ENCODE measurements around the gene LUC7L3.

Gene LUC7L3

DNA sequence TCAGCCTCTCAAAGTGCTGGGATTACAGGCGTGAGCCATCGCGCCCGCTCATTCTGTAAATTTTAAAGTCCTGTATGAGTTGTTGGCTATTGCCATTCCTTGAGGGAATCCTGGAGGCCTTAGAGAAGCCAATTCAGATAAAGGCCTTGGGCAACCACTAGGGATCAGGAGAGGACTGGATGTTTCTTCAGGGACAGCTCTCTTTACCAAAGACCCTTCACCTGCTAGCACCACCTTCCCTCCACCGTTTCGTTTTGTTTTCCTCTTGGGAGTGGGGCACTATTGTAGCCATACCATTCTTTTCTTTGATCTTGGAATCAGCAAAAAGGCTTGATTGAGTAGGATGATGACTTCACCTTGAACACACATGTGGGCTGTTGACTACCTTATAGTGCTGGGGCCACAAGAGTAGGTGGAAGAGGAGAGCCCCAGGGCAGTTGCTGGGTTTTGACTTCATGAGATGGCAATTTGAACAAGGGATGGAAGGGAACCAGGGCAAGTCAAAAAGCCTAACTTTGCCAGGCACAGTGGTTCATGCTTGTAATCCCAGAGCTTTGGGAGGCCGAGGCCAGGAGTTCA is 54.9 kb downstream of the LUC7L3 start:
- Histone ChIP-seq H3K27ac (no peak overlapping the region), H3K36me3 (replicated peaks) (no peaks in the 10 kb centered on the region), H3K4me3 (ENCODE audit: low read depth, low read length) (no peak overlapping the region), H3K27me3 (replicated peaks) (no peaks in the 10 kb centered on the region)
- in situ Hi-C loops (cut with HindIII; ENCODE audit: low pct_ligation_motif_present, low sequenced_read_pairs) = no loop called here
- no peak for DNase-seq
- TF ChIP-seq, protein P1, sequence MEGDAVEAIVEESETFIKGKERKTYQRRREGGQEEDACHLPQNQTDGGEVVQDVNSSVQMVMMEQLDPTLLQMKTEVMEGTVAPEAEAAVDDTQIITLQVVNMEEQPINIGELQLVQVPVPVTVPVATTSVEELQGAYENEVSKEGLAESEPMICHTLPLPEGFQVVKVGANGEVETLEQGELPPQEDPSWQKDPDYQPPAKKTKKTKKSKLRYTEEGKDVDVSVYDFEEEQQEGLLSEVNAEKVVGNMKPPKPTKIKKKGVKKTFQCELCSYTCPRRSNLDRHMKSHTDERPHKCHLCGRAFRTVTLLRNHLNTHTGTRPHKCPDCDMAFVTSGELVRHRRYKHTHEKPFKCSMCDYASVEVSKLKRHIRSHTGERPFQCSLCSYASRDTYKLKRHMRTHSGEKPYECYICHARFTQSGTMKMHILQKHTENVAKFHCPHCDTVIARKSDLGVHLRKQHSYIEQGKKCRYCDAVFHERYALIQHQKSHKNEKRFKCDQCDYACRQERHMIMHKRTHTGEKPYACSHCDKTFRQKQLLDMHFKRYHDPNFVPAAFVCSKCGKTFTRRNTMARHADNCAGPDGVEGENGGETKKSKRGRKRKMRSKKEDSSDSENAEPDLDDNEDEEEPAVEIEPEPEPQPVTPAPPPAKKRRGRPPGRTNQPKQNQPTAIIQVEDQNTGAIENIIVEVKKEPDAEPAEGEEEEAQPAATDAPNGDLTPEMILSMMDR (IDR thresholded peaks at IDR 0.05; ENCODE audit: low read depth, low read length, missing control alignments) = no peak

DNA sequence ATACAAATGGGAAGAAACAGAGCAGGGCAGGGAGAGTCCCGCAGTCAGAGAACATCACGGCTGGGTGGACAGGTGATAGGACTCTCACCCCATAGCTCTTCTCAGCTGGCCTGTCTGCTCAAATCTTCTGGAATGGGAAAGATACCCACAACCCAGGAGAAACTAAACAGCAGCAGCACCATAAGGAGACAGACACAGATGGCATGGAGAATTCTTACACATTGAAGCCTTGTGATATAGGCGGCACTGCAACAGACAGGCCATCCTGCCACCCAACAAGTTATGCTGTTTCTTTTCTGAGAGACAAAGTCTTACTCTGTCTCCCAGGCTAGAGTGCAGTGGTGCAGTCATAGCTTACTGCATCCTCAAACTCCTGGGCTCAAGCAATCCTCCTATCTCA is 56.5 kb downstream of the LUC7L3 start:
- no peak overlapping the region for H3K4me3 ChIP-seq (ENCODE audit: low read depth, low read length)
- H3K27me3 ChIP-seq (replicated peaks) = no peaks in the 10 kb centered on the region
- no peak overlapping the region for H3K27ac ChIP-seq
- TF ChIP-seq, protein P1 (IDR thresholded peaks at IDR 0.05; ENCODE audit: low read depth, low read length, missing control alignments) = no peak
- in situ Hi-C loops (cut with HindIII; ENCODE audit: low pct_ligation_motif_present, low sequenced_read_pairs) = no loop called here
- no peak for DNase-seq
- H3K36me3 ChIP-seq (replicated peaks) = no peaks in the 10 kb centered on the region

DNA sequence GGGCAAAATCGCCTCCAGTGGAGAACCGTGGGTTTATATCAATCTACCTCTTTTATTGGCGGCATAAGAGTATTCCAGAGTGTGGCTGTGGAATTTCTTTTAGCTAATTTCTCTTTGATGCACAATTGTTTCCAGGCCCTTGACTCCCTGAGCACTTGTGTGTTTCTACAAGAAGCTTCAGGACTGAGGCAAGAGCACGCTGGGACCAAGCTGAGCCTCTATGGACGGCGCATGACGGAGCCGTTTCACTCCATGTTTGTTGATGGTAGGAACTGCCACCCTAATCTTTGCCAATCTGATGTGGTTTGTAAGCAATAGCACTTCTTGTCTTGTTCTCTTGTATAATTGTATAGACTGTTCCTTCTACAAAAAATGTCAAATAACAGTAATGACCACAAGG is 59.1 kb downstream of the LUC7L3 start:
- H3K27me3 ChIP-seq (replicated peaks) = no peaks in the 10 kb centered on the region
- DNase-seq = no peak
- H3K36me3 ChIP-seq (replicated peaks) = no peaks in the 10 kb centered on the region
- TF ChIP-seq, protein P1 (IDR thresholded peaks at IDR 0.05; ENCODE audit: low read depth, low read length, missing control alignments) = no peak
- H3K27ac ChIP-seq = no peak overlapping the region
- H3K4me3 ChIP-seq (ENCODE audit: low read depth, low read length) = no peak overlapping the region
- in situ Hi-C loops (cut with HindIII; ENCODE audit: low pct_ligation_motif_present, low sequenced_read_pairs) = no loop called here

DNA sequence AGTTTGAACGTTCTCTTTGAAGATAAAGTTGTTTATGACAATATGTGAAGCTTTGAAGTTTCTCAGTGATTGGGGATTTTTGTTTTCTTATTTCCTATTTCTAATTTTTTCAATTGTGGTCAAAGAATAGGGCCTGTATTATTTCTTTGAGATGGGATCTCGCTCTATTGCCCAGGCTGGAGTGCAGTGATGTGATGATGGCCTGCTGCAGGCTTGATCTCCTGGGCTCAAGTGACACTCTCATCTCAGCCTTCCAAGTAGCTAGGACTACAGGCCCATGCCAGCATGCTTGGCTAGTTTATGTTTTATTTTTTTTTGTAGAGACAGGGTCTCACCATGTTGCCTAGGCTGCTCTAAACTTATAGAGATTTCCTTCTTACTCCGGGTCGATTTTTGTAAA is 59.6 kb downstream of the LUC7L3 start:
- DNase-seq = no peak
- no peaks in the 10 kb centered on the region for H3K36me3 ChIP-seq (replicated peaks)
- TF ChIP-seq, protein P1 (IDR thresholded peaks at IDR 0.05; ENCODE audit: low read depth, low read length, missing control alignments) = no peak
- H3K27me3 ChIP-seq (replicated peaks) = no peaks in the 10 kb centered on the region
- in situ Hi-C loops (cut with HindIII; ENCODE audit: low pct_ligation_motif_present, low sequenced_read_pairs) = no loop called here
- no peak overlapping the region for H3K27ac ChIP-seq
- H3K4me3 ChIP-seq (ENCODE audit: low read depth, low read length) = no peak overlapping the region

DNA sequence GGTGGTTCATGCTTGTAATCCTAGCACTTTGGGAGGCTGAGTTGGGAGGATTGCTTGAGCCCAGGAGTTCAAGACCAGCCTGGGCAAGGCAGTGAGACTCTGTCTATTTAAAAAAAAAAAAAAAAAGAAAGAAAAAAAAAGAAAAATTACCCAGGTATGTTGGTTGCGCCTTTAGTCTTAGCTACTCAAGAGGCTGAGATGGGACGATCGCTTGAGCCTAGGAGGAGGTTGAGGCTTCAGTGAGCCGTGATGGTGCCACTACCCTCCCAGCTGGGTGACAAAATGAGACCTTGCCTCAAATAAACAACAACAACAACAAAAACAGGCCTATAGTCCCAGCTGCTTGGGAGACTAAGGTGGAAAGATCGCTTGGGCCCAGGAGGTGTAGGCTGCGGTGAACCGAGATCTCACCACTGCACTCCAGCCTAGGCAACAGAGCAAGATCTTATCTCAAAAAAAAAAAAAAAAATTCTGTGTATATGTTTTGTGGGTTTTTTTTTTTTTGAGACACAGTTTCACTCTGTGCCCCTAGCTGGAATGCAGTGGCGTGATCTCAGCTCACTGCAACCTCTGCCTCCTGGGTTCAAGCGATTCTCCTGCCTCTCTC is 60.4 kb downstream of the LUC7L3 start:
- in situ Hi-C loops (cut with HindIII; ENCODE audit: low pct_ligation_motif_present, low sequenced_read_pairs) = no loop called here
- Histone ChIP-seq H3K27me3 (replicated peaks) (no peaks in the 10 kb centered on the region), H3K4me3 (ENCODE audit: low read depth, low read length) (no peak overlapping the region), H3K27ac (no peak overlapping the region), H3K36me3 (replicated peaks) (no peaks in the 10 kb centered on the region)
- TF ChIP-seq, protein P1 (IDR thresholded peaks at IDR 0.05; ENCODE audit: low read depth, low read length, missing control alignments) = no peak
- no peak for DNase-seq

DNA sequence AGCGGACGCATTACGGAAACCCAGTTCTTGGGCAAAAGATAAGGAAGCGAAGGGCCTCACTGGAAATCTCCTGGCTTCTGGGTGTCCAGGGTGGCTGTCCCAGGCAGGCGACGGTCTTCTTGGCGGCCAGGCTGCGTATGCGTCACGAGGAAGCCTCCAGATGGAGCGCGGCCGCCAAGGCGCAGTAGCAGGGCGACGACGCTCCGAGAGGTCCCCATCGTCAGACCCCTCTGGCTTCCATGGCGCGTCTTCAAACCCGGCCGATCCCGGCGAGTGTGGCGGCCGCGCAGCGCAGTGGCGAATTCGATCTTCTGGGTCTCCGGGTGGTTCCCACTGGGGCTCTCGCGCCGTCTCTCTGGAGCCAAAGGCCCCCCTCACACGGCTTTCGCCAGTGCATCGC is 61.8 kb downstream of the LUC7L3 start:
- in situ Hi-C loops (cut with HindIII; ENCODE audit: low pct_ligation_motif_present, low sequenced_read_pairs) = no loop called here
- H3K27ac ChIP-seq = no peak overlapping the region
- TF ChIP-seq, protein P1 (IDR thresholded peaks at IDR 0.05; ENCODE audit: low read depth, low read length, missing control alignments) = no peak
- no peaks in the 10 kb centered on the region for H3K36me3 ChIP-seq (replicated peaks)
- peak overlapping the region; percentile 12 for H3K4me3 ChIP-seq (ENCODE audit: low read depth, low read length)
- H3K27me3 ChIP-seq (replicated peaks) = no peaks in the 10 kb centered on the region
- no peak for DNase-seq
